PC-9 (cell line): ENCODE data around the gene PAAF1. TPM values are rescaled to one million over a fixed set of nuclear protein-coding genes. Genes with fewer than 3 reads are reported as not detected.
"Not testable (repeated sequence)": the region's sequence is repeated elsewhere in the genome, so short reads cannot be mapped to it uniquely, and the experiment has no call there.

Source experiments
- BruUV-seq: library from RNA; stranded (reverse); fragments of 400-500 nt; replicated peaks from 2 replicates; lab custom pipeline; 2021; lab: Mats Ljungman, UMichigan
- CTCF ChIA-PET: fragments of 300-600 bp; sonication (Branson Sonifier 250); formaldehyde crosslinking; loops from one replicate; lab custom pipeline; 2022; ENCODE audit warnings: antibody characterized with exemption; lab: Charles Lee
- POLR2A ChIA-PET: fragments of 300-600 bp; sonication (Branson Sonifier 250); formaldehyde crosslinking; loops from one replicate; lab custom pipeline; 2022; ENCODE audit warnings: antibody characterized with exemption; ENCODE audit not compliant: unreplicated experiment; lab: Charles Lee
- DNase-seq, 2 experiments: peaks; one replicate each; pipeline versions ENCODE4 v3.0.0 to v3.0.0-alpha.2; 2015 to 2022; ENCODE audit warnings: mixed read lengths in 1 of 2
- H2AFZ ChIP-seq: fragments of 200-600 bp; sonication (generic); 2 replicates; pipeline ENCODE4 v1.8.1; 2017; ENCODE audit warnings: antibody characterized with exemption
- H3F3A ChIP-seq: fragments of 200-600 bp; sonication (generic); 2 replicates; pipeline ENCODE4 v1.8.1; 2017; ENCODE audit warnings: antibody characterized with exemption, mild to moderate bottlenecking, low read depth; ENCODE audit not compliant: insufficient read depth
- H3K27ac ChIP-seq: fragments of 200-600 bp; sonication (generic); 2 replicates; pipeline ENCODE4 v1.6.1; 2016; ENCODE audit warnings: mixed run types
- H3K27me3 ChIP-seq: fragments of 200-600 bp; sonication (generic); 2 replicates; pipeline ENCODE4 v1.6.1; 2016; ENCODE audit warnings: low read depth, mixed run types; ENCODE audit not compliant: insufficient read depth
- H3K36me3 ChIP-seq: fragments of 200-600 bp; sonication (generic); 2 replicates; pipeline ENCODE4 v1.6.1; 2016; ENCODE audit warnings: low read depth, mixed run types
- H3K4me1 ChIP-seq: fragments of 200-600 bp; sonication (generic); replicated peaks from 2 replicates; pipeline ENCODE4 v1.6.1; 2016; ENCODE audit warnings: mixed run types; ENCODE audit not compliant: insufficient read depth
- H3K4me2 ChIP-seq: fragments of 200-600 bp; sonication (generic); 2 replicates; pipeline ENCODE4 v1.6.1; 2017; ENCODE audit warnings: mixed run types
- H3K4me3 ChIP-seq: fragments of 200-600 bp; sonication (generic); 2 replicates; pipeline ENCODE4 v1.6.1; 2016; ENCODE audit warnings: mixed run types
- H3K79me2 ChIP-seq: fragments of 200-600 bp; sonication (generic); 2 replicates; pipeline ENCODE4 v1.6.1; 2017; ENCODE audit warnings: low read depth, mixed run types
- H3K9me2 ChIP-seq: fragments of 200-600 bp; sonication (generic); 2 replicates; pipeline ENCODE4 v1.8.1; 2017; ENCODE audit warnings: mild to moderate bottlenecking; ENCODE audit not compliant: insufficient read depth
- H3K9me3 ChIP-seq: fragments of 200-600 bp; sonication (generic); 2 replicates; pipeline ENCODE4 v1.8.1; 2016; ENCODE audit warnings: low read depth; ENCODE audit not compliant: insufficient read depth
- H4K20me1 ChIP-seq: fragments of 200-600 bp; sonication (generic); 2 replicates; pipeline ENCODE4 v1.8.1; 2017; ENCODE audit not compliant: insufficient read depth
- EZH2 ChIP-seq: fragments of 200-600 bp; sonication (generic); IDR thresholded peaks from 2 replicates; pipeline ENCODE4 v1.8.0; 2017; ENCODE audit warnings: antibody characterized with exemption, low read depth
- intact Hi-C: fragments of 100-400 bp; cut with micrococcal nuclease; formaldehyde crosslinking; loops from one replicate; pipeline ENCODE4 v1.10.0; 2022; ENCODE audit not compliant: unreplicated experiment
- total RNA-seq: library from RNA; stranded (reverse); gene quantifications from 2 replicates; pipeline ENCODE4 v1.2.3, GENCODE V29; 2021
- TF ChIP-seq, protein P1 (sequence below): fragments of 200-600 bp; sonication (generic); conservative IDR thresholded peaks from 2 replicates; pipeline ENCODE4 v1.6.1; 2017; ENCODE audit warnings: mixed run types, antibody characterized with exemption, mild to moderate bottlenecking, moderate library complexity

PAAF1 gene
- total RNA-seq, 1 experiment from 2014 or later = 30.0 TPM

- BruUV-seq = TSS peak; percentile 76
These were observed 959 bp upstream of the PAAF1 start for GRCh38 chr11:73875840-73876239.

DNA sequence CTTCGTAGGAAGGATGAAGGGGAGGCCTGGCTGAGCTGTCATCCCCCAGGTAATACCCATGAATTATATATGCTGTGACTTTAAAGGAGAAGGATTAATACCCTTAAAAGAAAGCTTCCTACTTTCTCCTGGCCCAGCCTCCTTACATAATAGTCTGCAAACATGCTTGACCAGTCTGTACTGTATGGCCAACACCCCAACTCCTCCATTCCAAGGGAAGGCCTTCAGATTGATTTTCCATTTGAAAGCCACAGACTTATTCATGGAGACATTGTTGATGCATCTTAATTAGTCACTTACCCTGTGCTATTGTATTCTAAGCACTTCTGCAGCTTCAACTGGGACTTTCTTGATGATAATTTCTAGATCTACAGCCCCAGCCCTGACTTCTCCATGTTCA lies 2.0 kb downstream of the PAAF1 start:
- Histone ChIP-seq H3K27me3 (no peaks in the 10 kb centered on the region), H3K4me3 (no peak overlapping the region), H4K20me1 (no peaks in the 10 kb centered on the region; the same call in 1 of the 2 replicates), H3F3A (peaks cover 15% of the 10 kb centered on the region), H3K79me2 (peaks cover 43% of the 10 kb centered on the region), H3K9me3 (no peaks in the 10 kb centered on the region), H2AFZ (no peak overlapping the region), H3K27ac (no peak overlapping the region), H3K4me1 (peaks cover 23% of the 10 kb centered on the region), H3K4me2 (0 out of 2 replicates have a peak overlapping the region, but pooled peaks have one; percentile 82), H3K36me3 (peaks cover 14% of the 10 kb centered on the region), H3K9me2 (no peaks in the 10 kb centered on the region)
- ChIA-PET POLR2A (interaction anchor here (0.6 to 0.7 kb wide), 4 partner anchors 116 to 1838 kb away, joined by 3 to 7 read pairs (median 4); no protein-coding TSS in a partner anchor), CTCF (no interaction called here)
- DNase-seq = peak in 1 of 2 experiments; percentile 48
- intact Hi-C loops = no loop called here
- no peak for TF ChIP-seq EZH2
- TF ChIP-seq, protein P1, sequence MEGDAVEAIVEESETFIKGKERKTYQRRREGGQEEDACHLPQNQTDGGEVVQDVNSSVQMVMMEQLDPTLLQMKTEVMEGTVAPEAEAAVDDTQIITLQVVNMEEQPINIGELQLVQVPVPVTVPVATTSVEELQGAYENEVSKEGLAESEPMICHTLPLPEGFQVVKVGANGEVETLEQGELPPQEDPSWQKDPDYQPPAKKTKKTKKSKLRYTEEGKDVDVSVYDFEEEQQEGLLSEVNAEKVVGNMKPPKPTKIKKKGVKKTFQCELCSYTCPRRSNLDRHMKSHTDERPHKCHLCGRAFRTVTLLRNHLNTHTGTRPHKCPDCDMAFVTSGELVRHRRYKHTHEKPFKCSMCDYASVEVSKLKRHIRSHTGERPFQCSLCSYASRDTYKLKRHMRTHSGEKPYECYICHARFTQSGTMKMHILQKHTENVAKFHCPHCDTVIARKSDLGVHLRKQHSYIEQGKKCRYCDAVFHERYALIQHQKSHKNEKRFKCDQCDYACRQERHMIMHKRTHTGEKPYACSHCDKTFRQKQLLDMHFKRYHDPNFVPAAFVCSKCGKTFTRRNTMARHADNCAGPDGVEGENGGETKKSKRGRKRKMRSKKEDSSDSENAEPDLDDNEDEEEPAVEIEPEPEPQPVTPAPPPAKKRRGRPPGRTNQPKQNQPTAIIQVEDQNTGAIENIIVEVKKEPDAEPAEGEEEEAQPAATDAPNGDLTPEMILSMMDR = no peak
- no TSS peak for BruUV-seq

More at GRCh38 chr11:73875840-73876239, 959 bp upstream of the PAAF1 start:
- CTCF ChIA-PET = no interaction called here
- Histone ChIP-seq H3K27ac (peak overlapping the region; percentile 95), H3K36me3 (peaks cover 38% of the 10 kb centered on the region), H3F3A (peaks cover 26% of the 10 kb centered on the region), H2AFZ (peak overlapping the region; percentile 94), H3K27me3 (no peaks in the 10 kb centered on the region), H3K4me1 (peaks cover 23% of the 10 kb centered on the region), H3K9me2 (no peaks in the 10 kb centered on the region), H3K4me3 (peak overlapping the region; percentile 93), H3K4me2 (peak overlapping the region; percentile 82), H4K20me1 (no peaks in the 10 kb centered on the region; the same call in 1 of the 2 replicates), H3K79me2 (peaks cover 50% of the 10 kb centered on the region), H3K9me3 (no peaks in the 10 kb centered on the region)
- no peak for TF ChIP-seq EZH2
- TF ChIP-seq, protein P1 = no peak
- intact Hi-C loops = no loop called here
- peak in 1 of 2 experiments; percentile 5 for DNase-seq
- POLR2A ChIA-PET = interaction anchor here (0.7 kb wide), 1 partner anchor 79 kb away, joined by 5 read pairs; no protein-coding TSS in a partner anchor

GRCh38 chr11:73880449-73880848 lies 3.6 kb downstream of the PAAF1 start:
- H2AFZ ChIP-seq, H3K4me2 ChIP-seq, H3K9me3 ChIP-seq, H3K27me3 ChIP-seq, H4K20me1 ChIP-seq, H3K27ac ChIP-seq, H3K4me3 ChIP-seq, intact Hi-C loops, H3K9me2 ChIP-seq, BruUV-seq, H3K36me3 ChIP-seq: not testable (repeated sequence)
- H3K79me2 ChIP-seq = peaks cover 26% of the 10 kb centered on the region
- peak in 1 of 2 experiments; percentile 47 for DNase-seq
- peaks cover 15% of the 10 kb centered on the region for H3K4me1 ChIP-seq
- CTCF ChIA-PET = interaction anchor here (0.7 kb wide), 2 partner anchors 12 to 66 kb away, joined by 3 to 6 read pairs; no protein-coding TSS in a partner anchor
- peaks cover 11% of the 10 kb centered on the region for H3F3A ChIP-seq
- POLR2A ChIA-PET = interaction anchor here (0.7 kb wide), 1 partner anchor 774 kb away, joined by 9 read pairs; no protein-coding TSS in a partner anchor
